Transverse colon (tissue), 3 donors: ENCODE results near the gene UCK2.

ENCODE experiments used
- CTCF ChIP-seq, 5 experiments: fragments of 200-600 bp in 3 of 5; fragments of 450-650 bp in 2 of 5; sonication (generic) in 3 of 5; IDR thresholded peaks; 1 replicate in 2 of 5; 2 replicates in 3 of 5; pipeline ENCODE4 v1.5.1; 2016 to 2017; ENCODE audit warnings: antibody characterized with exemption in 5 of 5, inconsistent platforms in 3 of 5, mild to moderate bottlenecking in 2 of 5, moderate library complexity in 1 of 5
- POLR2A ChIP-seq: fragments of 450-650 bp; IDR thresholded peaks from one replicate; pipeline ENCODE4 v1.6.1; 2016; ENCODE audit warnings: antibody characterized with exemption, mild to moderate bottlenecking, moderate library complexity

DNA sequence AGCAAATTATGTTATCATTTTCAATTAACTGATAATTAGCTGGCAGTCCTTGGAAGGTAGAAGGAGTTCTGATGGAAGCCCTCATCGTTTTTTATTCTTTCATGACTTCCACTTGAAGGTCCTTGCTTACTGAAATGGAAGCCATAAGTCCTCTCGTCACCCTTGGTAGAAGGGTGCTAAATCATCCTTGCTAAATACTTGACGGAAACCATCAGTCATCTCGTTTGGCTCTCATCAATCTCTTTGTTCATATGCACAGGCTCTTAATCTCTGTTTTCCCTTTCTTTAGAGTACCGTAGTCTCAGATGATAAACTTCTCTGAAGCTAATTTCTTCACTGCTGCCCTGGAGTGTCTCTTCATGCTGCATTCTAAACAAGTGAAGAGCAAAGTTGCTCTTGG, 34.5 kb downstream of the UCK2 start:
- TF ChIP-seq CTCF (IDR thresholded peaks at IDR 0.05): no peak
- no peak for TF ChIP-seq POLR2A
